ENCODE data around the gene SYNE3.

Gene SYNE3

GRCh38 chr14:95474941-95475340 lies 41.5 kb downstream of the SYNE3 start:
- DNase-seq (ENCODE audit: low read depth), result no peak

DNA sequence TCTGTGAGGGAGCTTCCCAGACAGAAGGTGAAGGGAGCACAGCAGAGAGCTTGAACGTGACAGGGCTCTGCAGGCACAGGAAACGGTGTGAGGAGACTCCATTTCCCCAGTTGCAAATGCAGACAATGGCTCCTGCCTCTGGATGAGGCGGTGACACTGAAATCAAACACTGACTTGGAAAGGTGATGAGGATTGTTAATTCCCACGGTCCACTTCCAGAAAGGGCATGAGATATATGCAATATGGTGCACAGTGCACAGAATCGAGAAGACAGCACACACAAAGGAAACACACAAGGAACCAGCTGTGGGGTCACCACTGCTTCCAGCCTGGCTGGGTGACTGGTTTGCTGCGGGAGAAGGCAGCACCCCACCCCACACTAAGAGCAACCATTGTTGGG lies 42.0 kb downstream of the SYNE3 start:
- DNase-seq (ENCODE audit: low read depth), result no peak

DNA sequence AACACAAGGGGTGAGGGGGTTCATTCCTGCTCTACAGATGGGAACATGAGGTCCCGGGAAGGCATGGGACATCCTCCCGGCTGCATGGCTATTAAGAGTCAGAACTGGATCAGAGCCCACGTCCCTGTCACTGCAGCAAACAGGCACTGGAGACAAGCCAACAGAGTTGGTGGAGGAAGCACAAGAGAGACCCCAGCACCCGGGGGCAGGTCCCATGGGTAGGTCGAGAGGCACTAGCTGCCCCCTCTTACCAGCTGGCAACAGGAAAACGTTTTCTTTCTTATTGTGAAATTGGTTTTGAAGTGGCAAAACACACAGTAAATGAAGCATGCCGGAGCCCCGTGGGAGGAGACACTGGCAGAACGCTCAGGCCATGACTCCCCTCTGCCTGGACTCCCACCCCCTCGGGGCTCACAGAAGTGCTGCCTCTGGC lies 43.6 kb downstream of the SYNE3 start:
- no peak for DNase-seq (ENCODE audit: low read depth)

GRCh38 chr14:95471476-95471875 lies 45.0 kb downstream of the SYNE3 start:
- DNase-seq (ENCODE audit: low read depth), result no peak

DNA sequence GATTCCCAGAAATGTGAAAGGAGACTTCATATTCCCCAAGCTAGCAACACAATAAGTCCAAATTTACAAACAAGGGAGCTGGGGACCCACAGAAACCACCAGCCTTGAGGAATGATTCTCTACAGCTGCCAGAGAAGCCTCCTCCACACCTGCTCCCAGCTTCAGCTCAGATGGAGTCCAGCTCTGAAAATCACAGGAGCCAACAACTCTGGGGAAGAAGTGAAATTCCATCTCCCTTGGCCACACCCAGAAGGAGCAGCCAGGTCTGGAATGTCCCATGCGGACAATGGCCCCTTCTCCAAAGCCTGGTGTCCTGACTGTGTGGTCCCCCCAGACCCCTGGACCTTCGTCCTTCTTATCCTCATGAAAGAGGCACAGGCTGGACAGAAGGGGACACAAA lies 45.4 kb downstream of the SYNE3 start:
- DNase-seq (ENCODE audit: low read depth), result no peak

DNA sequence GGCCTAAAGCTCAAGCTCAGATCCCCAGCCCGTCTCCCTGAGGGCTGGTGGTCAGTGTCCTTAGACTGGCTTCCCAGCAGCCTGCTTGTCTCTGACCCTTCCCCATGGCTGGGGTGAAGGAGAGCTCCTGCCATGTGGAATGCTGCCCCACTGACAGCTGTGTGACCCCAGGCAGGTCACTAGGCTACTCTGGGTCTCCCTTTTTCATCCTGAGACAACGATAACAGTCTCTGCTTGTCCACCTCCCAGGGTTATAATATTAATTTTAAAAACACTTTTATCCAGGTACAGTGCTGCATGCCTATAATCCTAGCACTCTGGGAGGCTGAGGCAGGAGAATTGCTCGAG lies 47.3 kb downstream of the SYNE3 start:
- no peak for DNase-seq (ENCODE audit: low read depth)

DNA sequence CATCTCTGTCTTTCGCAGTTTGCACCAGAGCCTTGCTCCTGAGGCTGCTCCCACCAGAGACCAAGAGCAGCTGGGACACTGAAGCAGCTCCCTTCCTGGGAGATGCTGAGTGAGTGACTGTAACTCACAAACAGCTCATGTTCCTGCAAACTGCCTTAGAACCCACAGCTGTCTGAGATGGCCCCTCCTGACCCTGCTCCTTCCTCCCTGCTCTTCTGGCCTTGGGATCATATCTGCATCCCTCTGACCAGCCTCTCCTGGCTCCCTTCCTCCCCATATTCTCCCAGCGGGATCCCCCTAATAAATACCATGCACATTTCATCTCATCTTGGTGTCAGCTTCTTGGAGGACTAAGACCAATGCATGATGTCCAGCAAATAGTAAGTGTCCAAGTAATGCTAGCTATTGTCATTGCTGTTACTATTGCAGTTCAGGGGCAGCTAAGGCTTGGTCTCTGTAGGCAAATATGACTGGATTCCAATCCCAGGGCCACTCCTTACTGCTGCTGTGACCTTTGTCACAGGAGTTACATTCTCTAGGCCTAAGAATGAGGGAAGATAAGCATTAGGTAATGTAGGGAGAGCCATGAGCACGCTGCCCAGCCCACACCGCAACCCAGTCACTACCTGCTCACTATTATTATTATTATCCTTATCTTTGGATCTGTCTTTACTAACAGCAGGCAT lies 47.9 kb downstream of the SYNE3 start:
- DNase-seq (ENCODE audit: low read depth), result no peak

GRCh38 chr14:95467657-95468056 lies 48.8 kb downstream of the SYNE3 start:
- no peak for DNase-seq (ENCODE audit: low read depth)

DNA sequence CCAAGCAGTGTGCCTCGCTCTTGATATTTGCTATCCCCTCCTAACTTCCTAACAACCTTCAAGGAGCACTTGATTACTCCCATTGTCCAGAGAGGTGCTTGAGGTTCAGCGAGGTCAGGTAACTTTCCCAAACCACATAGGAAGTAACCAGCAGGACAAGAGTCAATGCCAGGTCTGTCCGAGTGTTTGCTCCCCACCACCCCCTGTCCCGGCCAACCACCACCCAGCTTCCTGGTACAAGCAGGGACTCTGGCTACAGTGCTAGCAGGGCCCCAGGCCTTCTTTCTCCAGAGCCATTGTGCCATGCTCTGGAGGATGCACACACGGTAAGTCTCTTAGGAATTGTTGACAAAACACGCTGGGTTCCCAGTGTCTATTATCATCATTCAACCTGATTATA lies 49.2 kb downstream of the SYNE3 start:
- no peak for DNase-seq (ENCODE audit: low read depth)
